Ammon's horn (tissue), 1 donor: ENCODE data around the gene SLC13A5.
"Not testable (repeated sequence)": the region's sequence is repeated elsewhere in the genome, so short reads cannot be mapped to it uniquely, and the experiment has no call there.

Experiments used
- DNase-seq: peaks from one replicate; pipeline ENCODE4 v3.0.0-alpha.2; 2016; ENCODE audit warnings: low spot score

Gene SLC13A5

GRCh38 chr17:6661464-6661848, 51.7 kb downstream of the SLC13A5 start:
- no peak for DNase-seq

DNA sequence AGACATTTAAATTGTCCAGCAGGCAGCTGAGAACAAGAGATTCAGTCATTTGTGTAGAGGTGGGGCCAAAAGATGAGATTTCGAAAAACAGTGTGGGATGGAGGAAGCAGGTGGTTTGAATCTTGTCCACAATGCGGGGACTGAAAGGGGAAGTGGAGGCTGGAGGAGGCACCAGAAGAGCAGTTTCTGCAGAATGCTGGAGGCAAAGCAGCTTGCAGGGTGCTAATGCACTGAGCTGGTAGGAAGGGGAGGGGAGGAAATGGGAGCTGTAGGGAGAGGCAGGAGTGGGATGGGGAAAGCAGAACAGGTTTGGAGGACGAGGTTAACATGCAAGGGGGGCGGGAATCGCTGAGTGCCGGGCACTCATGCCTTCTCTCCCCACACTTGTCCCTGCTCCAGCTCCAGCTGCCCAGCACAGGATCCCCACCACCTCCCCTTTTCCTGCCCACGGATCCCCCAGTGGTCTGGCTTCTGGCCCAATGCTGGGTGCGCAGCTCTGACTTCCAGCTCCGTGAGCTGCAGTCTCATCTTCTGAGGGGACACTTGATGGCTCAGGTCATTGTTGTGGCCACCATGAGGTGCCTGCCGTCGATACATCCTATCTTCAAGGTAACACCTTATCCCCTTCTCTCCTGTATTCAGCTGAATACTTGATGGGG, 52.2 kb downstream of the SLC13A5 start:
- peak; percentile 54 for DNase-seq

- no peak for DNase-seq
Measured at GRCh38 chr17:6660101-6660500, 53.1 kb downstream of the SLC13A5 start.

GRCh38 chr17:6658411-6658810, 54.8 kb downstream of the SLC13A5 start:
- DNase-seq, result not testable (repeated sequence)

DNA sequence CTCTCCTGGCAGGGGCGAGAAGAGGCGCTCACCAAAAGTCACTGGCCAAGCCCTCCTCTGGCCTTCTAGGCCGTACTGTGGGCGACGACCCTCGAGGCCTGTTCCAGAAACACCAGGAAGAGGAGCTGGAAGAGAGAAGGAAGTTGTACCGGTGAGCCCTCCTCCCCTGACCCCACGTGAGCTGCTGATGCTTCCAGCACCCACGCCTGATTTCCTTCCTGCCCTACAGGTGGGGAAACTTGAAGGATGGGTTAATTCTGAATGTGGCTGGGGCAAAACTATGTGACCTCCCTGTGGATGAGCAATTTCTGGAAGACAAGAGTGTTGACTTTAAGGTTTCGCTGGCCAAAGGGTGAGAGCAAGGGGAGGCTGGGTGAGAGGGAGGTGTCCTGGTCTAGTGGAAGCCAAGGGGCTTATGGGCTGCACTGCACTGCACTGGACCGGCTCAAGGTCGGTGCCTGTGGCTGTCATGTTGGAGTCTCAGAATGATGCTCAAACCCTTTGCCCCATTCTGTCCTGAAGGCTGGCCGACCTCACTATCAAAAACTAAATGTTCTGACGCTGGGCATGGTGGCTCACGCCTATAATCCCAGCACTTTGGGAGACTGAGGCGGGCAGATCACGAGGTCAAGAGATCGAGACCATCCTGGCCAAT, 55.4 kb downstream of the SLC13A5 start:
- DNase-seq, result no peak

- DNase-seq, result not testable (repeated sequence)
Measured at GRCh38 chr17:6656797-6657632, 56.2 kb downstream of the SLC13A5 start.

- DNase-seq, result not testable (repeated sequence)
Measured at GRCh38 chr17:6655732-6656361, 57.3 kb downstream of the SLC13A5 start.

- DNase-seq, result no peak
Measured at GRCh38 chr17:6654841-6655731, 58.1 kb downstream of the SLC13A5 start.

DNA sequence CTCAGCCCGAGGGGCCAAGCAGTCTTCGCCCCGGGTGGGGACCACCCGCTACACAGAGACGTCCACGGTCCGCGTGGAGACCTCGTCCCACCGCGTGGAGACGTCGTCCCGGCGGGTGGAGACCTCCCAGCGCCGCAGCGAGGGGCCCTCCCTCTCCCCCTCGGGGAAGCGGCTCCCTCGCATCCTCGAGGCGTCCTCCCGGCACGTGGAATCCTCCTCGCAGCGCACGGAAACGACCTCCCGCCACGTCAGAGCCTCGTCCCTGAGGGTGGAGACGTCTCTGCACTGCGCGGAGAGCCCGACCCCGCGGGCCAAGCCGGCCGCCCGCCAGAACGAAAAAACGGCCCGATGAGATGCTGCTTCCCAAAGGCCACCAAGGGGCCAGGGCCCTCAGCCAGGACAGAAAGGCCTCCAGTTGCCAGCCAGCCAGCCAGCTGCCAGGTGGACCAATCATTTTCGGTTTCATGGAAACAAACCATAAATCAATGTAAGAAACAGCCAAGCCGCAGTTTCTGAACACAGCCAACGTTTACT, 61.2 kb downstream of the SLC13A5 start:
- DNase-seq, result no peak

- DNase-seq, result peak; percentile 89
Measured at GRCh38 chr17:6651354-6651918, 61.7 kb downstream of the SLC13A5 start, which contains the start of the genes C17orf100 and MED31. Gene C17orf100 (plus strand): TSS chr17:6651762. CDS start chr17:6651914, 152 bp downstream. Gene MED31 (minus strand): TSS chr17:6651605. CDS start chr17:6651528, 77 bp downstream.

DNA sequence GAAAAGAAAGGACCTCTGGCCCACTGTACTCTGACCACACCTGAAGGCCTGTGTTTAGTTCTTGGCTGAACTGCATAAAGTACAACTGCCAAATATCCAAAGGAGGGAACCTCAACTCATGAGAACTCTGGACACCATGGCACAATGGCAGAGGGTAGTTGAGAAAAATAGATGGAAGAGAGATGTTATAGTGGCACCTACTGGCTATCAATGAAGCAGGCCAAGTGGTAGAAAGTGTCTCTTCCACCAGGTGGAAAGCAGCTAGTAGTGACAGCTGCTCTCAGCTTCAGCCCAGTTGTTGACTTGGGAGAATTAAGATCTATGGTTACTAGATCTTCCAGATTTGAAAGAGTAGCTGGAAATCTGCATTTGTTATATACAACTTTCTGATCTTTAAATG, 65.0 kb downstream of the SLC13A5 start:
- DNase-seq, result no peak

DNA sequence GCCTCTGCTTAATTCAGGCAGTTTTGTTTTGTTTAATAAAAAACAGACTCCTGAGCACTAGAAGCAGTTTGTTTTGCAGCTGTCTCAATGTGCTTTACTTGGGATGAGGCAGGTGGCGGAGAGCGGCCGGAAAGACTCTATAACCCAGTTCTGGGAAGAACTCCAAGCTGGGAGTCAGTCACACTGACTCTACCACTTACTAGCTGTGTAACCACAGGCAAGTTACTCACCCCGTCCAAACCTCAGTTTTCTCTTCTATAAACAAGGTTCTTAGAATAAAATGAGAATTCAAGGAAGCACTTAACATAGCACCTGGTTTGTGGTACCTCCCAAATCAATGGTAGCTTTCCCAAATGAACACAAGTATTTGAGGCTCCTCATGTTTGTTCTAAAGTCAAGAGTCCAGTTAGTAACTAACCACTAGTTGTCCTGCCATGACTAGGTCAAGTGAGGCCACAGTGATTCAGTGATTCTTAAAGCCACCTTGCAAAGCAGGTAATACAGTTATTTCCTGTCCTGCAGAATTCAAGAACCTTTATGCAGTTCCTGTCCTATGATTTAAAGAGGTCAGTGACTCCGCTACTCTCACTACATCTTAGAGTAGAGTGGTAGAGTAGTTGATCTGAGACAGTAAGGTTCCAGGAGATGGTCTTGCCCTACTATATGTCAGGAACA, 69.6 kb downstream of the SLC13A5 start:
- no peak for DNase-seq

- no peak for DNase-seq
Measured at GRCh38 chr17:6642592-6642991, 70.6 kb downstream of the SLC13A5 start.

- peak; percentile 36 for DNase-seq
Measured at GRCh38 chr17:6641247-6641863, 71.8 kb downstream of the SLC13A5 start.

DNA sequence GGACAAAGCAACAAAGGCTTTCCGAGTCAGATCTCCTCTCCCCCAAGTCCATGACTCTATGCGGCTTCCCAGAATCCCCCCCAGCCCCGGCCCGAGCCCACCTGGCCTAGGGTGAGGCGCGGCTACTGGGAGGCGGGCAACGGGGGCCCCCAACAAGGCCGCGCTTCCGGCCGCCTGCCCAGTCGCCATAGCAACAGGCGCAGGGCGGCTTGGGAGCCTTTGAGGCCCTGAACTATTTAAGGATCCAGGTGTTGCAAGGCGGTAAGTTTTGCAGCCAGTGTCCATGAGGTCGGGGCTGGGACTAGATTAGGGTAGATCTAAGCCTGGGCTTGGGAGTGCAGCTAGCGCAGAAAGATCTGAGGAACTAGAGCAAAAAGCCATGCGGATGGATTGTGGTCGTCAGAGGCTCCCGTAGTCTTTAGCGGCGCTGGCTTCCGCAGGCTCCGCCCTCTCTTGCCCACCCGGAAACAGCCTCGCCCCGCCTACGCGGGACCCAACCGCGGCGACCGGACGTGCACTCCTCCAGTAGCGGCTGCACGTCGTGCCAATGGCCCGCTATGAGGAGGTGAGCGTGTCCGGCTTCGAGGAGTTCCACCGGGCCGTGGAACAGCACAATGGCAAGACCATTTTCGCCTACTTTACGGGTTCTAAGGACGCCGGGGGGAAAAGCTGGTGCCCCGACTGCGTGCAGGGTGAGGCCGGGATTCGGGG, 72.5 kb downstream of the SLC13A5 start, which contains the start of the genes KIAA0753 and TXNDC17:
Gene KIAA0753, minus strand, starts transcription at position 176 of the 711 bp plus-strand sequence. CDS start 5,608 bp downstream, outside the sequence.
Gene TXNDC17, plus strand, starts transcription at position 525 of the 711 bp plus-strand sequence. Its CDS starts 23 bp downstream, at position 548.
- peak; percentile 90 for DNase-seq

GRCh38 chr17:6639586-6640535, 73.3 kb downstream of the SLC13A5 start:
- DNase-seq, result no peak

DNA sequence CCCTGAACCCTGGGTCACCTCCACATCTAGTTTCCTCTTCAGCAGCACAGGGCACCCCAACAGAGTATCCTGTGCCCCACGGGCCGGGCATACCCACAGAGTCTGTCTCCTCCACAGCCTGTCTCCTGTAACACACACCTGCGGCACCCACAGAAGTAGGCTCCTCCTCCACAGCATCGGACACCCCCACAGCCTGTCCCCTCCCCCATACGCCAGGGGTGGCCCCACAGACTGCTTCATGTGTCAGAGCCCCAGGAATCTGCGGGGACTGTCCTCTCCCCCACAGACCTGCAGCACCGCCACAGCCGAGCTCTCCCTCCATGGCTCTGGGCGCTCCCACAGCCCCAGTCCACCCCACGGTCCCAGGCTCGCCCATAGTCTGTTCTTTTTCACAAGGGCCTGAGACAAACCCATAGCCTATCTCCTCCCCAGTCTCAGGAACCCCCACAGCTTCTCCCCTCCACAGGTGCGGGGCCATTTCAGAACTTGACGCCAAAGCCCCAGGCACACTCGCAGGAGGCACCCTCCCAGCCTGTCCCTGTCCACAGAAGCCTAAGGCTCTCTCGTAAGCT, 74.1 kb downstream of the SLC13A5 start:
- no peak for DNase-seq
